Measurements from ENCODE around the gene LRIG2.
"Not testable (repeated sequence)": the region's sequence is repeated elsewhere in the genome, so short reads cannot be mapped to it uniquely, and the experiment has no call there.

The LRIG2 gene

DNA sequence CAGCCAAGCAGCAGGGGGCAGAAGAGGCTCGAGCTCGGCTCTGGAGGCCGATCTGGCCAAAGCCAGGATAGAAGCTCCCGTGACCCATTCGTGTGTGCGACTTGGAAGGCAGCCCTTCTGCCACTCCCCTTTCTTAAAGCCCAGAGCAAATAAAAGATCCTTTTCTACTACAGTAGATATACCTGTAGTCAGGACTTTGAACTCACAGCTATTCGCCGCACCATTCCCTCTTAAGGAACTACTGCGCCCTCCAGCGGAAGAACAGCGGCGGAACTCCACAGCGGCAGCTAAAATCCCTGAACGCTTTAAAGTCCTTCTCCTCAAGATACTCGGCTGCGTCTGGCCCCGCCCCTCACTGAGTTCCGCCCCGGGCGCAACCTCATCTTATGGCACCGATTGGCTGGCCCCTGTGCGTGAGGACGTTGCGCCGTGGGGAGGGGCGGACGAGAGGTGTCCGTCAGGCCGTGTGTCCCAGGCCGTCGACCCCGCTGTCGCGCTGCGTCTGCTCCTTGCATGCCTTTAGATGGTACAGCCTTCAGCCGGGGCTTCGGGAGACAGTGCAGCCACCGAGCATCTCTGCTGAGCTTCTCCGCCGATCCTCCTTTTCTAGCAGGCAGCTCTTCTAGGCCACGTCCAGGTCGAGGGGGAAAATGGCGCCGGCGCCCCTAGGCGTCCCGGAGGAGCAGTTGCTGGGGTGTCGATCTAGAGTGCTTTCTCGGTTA is at the start of gene LRIG2:
TSS of gene LRIG2 (plus strand) at position 442 of the 722 bp plus-strand sequence. CDS start at position 651, 209 bp downstream.
- DNase-seq (ENCODE audit: low spot score) = peak; percentile 74

GRCh38 chr1:113023316-113023715 is 49.7 kb upstream of the LRIG2 start:
- not testable (repeated sequence) for DNase-seq (ENCODE audit: low spot score)

GRCh38 chr1:113027007-113027406 is 46.0 kb upstream of the LRIG2 start:
- DNase-seq (ENCODE audit: low spot score) = no peak

- no peak for DNase-seq (ENCODE audit: low spot score)
Measured at GRCh38 chr1:113027449-113027848, 45.5 kb upstream of the LRIG2 start.

- no peak for DNase-seq (ENCODE audit: low spot score)
Measured at GRCh38 chr1:113029822-113030221, 43.2 kb upstream of the LRIG2 start.

- no peak for DNase-seq (ENCODE audit: low spot score)
Measured at GRCh38 chr1:113031171-113031933, 41.6 kb upstream of the LRIG2 start.

DNA sequence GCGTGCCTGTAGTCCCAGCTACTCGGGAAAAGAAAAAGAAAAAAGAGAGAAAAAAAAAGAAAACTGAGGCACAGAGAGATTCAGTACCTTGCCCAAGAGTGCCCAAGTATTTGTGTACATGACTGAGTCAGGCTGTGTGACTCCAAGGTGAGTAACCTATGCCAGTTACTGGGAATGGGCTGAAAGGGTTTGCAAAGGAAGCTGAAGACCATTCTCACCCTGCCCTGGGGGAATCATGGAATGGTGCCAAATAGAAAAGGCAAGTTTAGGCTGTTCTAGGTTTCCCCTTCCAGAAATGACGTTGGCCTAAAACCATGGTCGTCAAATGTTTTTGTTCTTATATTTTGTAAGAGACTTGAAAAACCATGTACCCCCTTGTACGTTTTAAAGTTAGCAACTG is 37.9 kb upstream of the LRIG2 start:
- no peak for DNase-seq (ENCODE audit: low spot score)

DNA sequence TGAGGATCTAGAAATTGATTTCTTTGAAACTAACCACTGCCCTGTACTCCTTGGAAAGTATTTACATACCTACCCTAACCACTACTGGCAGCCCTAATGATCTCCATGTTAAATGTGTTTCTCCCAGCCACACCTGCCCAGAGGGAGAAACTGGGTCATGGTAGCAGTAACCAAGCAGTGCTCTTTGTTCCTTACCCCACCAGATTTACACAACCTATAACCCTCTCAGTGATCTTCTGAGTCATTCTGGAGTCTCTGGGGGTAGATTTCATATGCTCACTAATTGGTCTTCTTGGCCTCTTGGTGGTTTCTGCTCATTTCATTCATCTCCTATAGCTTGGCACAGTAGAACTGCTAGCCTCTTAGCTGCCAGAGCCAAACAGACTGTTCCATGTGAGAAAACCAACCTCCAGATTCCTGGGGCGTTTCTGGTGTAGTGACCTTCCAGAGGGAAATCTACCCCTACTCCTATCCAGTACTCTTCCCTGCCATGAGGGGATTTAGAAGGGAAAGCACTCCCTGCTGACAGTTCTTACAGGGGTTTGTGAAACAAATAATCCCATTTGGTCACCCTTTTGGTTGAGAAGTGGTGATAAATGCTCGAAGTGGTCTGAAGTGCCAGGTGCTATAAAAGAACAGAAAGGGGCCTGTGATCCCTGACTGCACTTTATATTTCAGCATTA is 36.2 kb upstream of the LRIG2 start:
- no peak for DNase-seq (ENCODE audit: low spot score)

GRCh38 chr1:113040041-113040440 is 33.0 kb upstream of the LRIG2 start:
- DNase-seq (ENCODE audit: low spot score) = no peak

DNA sequence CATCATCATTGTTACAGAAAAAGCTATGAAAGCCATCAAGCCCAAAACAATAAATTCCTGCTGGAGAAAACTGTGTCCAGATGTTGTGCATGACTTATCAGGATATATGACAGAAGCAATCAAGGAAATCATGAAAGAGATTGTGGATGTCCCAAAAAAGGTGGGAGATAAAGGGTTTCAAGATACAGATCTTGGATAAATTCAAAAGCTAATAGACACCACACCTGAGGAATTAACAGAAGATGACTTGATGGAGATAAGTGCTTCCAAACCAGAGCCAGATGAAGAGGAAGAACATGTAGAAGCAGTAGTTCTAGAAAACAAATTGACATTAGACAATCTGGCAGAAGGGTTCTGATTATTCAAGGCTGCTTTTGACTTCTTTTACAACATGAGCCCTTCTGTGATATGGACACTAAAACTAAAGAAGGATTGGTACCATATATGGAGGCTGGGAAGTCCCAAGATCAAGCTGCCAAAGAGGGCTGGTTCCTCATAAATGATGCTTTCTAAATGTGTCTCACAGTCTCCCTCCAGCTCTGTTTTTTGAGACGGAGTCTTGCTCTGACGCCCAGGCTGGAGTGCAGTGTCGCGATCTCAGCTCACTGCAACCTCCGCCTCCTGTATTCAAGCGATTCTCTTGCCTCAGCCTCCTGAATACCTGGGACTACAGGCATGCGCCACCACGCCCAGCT is 32.1 kb upstream of the LRIG2 start:
- DNase-seq (ENCODE audit: low spot score) = no peak

- no peak for DNase-seq (ENCODE audit: low spot score)
Measured at GRCh38 chr1:113041569-113042284, 31.3 kb upstream of the LRIG2 start.

GRCh38 chr1:113042285-113043143 is 30.5 kb upstream of the LRIG2 start:
- DNase-seq (ENCODE audit: low spot score) = peak; percentile 56

DNA sequence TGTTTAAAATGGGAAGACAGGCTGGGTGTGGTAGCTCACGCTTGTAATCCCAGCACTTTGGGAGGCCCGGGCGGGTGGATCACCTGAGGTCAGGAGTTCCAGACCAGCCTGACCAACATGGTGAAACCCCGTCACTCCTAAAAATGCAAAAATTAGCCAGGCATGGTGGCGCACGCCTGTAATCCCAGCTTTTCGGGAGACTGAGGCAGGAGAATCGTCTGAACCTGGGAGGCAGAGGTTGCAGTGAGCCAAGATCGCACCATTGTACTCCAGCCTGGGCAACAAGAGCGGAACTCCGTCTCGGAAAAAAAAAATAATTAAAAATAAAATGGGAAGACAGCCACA is 29.9 kb upstream of the LRIG2 start:
- DNase-seq (ENCODE audit: low spot score) = not testable (repeated sequence)

DNA sequence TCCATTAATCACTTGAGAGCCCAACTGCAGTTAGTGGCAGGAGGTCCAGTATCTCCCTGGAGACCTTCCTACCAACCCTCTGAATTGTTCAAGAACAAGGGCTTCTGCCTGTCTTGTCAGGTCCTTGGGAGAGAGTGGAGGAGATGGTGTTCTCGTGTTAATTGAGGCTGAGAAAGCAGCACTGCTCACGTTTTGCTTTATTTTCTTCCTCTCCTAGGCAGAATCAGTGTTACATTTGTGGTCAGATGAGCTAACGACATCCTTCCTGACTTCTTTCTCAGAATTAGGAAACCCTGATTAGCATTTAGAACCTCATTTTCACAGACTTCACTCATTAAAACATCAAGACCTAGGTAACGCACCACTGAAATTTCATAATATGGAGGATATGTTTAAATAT is 26.4 kb upstream of the LRIG2 start:
- DNase-seq (ENCODE audit: low spot score) = no peak

GRCh38 chr1:113048064-113048463 is 24.9 kb upstream of the LRIG2 start:
- DNase-seq (ENCODE audit: low spot score) = no peak

DNA sequence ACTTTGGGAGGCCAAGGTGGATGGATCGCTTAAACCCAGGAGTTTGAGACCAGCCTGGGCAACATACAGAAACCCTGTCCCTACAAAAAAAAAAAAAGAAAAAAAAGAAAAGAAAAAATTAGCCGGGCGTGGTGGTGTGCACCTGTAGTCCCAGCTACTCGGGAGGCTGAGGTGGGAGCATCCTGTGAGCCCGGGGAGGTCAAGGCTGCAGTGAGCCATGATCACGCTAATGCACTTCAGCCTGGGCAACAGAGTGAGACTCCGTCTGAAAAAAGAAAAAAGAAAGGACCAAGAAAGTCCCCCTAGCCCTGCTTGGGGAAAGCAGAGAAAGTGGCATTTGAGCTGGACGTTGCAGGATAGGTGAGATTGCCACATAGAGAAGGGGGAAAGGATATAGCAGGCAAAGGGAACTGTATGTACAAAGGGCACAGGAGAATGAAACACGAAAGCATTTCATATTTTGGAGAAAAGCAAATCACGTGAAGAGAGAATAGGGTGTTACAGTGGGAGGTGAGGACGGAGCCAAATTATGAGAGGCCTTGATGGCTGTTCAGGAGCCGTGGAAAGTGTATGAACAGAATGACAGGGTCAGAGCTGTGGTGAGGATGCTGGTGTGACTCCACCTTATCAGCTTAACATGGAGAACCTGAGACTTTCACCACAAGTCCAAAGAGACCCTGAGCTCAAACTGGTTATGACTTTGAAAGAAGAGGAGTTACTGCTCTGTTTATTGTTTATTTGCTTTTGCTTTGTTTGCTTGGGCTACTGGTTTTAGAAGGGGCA is 19.5 kb upstream of the LRIG2 start:
- no peak for DNase-seq (ENCODE audit: low spot score)

DNA sequence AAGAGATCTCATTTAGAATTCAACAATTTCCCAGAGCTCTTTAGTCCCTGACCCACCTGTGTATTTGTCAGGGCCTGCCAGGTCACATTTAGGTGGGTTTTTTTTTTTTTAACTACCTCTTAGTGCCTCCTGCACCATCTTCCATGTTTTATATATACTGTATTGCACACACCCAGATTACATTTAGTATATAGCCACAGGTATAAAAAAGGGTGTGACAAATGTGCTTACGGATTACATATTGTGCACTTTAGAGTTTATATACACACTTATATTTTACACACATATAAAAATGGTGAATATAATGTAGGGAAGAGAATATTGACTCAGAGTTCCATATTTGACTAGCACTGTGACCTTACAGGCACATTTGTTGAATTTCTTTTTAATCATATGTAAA is 17.4 kb upstream of the LRIG2 start:
- DNase-seq (ENCODE audit: low spot score) = no peak

GRCh38 chr1:113057006-113057405 is 16.0 kb upstream of the LRIG2 start:
- DNase-seq (ENCODE audit: low spot score) = no peak

GRCh38 chr1:113058941-113059706 is 13.9 kb upstream of the LRIG2 start:
- no peak for DNase-seq (ENCODE audit: low spot score)
